ENCODE data around the gene PHTF2.

DNA sequence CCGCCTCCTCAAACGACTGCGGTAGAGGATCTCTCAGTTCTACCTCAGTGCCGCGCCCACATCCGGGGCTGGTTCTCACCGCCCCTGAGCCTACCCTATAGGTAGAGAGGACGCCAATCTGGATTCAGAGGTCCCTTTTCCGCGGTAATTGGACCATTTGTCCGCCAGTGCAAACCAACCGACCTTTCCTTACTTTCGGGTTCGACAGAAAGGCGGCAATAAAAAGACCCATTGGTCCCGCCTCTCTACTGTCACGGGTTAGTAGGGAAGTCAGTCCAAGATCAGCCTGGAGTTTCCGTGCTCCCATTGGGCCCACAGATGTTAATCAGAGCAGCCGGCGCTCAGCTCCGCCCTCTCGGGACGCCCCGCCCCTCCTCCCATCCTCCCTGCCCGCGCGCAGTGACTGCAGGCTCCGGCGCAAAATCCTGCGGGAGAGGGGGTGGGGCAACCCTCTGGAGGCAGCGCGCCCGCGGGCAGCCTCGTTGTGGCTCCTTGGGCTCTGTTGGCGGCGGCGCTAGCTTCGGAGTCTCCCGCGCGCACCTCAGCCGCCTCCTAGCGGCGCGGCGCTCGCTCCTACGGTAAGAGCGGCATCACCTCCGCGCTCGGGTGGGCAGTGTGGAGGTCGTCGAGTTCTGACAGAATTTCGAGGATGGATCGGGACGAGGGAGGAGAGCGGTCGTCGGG lies at the start of gene PHTF2, which contains the start of gene TMEM60:
- TF ChIP-seq, protein P1, sequence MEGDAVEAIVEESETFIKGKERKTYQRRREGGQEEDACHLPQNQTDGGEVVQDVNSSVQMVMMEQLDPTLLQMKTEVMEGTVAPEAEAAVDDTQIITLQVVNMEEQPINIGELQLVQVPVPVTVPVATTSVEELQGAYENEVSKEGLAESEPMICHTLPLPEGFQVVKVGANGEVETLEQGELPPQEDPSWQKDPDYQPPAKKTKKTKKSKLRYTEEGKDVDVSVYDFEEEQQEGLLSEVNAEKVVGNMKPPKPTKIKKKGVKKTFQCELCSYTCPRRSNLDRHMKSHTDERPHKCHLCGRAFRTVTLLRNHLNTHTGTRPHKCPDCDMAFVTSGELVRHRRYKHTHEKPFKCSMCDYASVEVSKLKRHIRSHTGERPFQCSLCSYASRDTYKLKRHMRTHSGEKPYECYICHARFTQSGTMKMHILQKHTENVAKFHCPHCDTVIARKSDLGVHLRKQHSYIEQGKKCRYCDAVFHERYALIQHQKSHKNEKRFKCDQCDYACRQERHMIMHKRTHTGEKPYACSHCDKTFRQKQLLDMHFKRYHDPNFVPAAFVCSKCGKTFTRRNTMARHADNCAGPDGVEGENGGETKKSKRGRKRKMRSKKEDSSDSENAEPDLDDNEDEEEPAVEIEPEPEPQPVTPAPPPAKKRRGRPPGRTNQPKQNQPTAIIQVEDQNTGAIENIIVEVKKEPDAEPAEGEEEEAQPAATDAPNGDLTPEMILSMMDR (conservative IDR thresholded peaks at IDR 0.05): peak; percentile 45; the same call in 1 of the 2 replicates
- no peak for TF ChIP-seq EZH2 (IDR thresholded peaks at IDR 0.05; ENCODE audit: low read depth)

Measured in PC-9 (cell line).